Measurements from ENCODE around the gene CSRNP3. TPM values are rescaled to one million over a fixed set of nuclear protein-coding genes. Genes with fewer than 3 reads are reported as not detected.
A peak's percentile ranks its signal among the peaks of the same experiment; 100 is the strongest.

Gene CSRNP3
- total RNA-seq, 1 experiment from 2014 or later: 39.5 TPM

- TF ChIP-seq EZH2 (IDR thresholded peaks at IDR 0.05; ENCODE audit: borderline replicate concordance, low read depth, low read length, poor library complexity, severe bottlenecking): no peak
- TF ChIP-seq CTCF (conservative IDR thresholded peaks at IDR 0.05; ENCODE audit: low read depth, low read length): no peak
- BruUV-seq (replicated peaks): no TSS peak
- ChIA-PET CTCF (no interaction called here), POLR2A (ENCODE audit: low non-redundant PET) (no interaction called here)
- Histone ChIP-seq H3K36me3 (ENCODE audit: insufficient read depth, low read length, poor library complexity, severe bottlenecking) (no peaks in the 10 kb centered on the region), H3K9me3 (ENCODE audit: low read depth, low read length, poor library complexity, severe bottlenecking) (no peaks in the 10 kb centered on the region), H3K4me3 (ENCODE audit: low read depth, low read length, poor library complexity, severe bottlenecking) (no peak overlapping the region), H3K4me1 (ENCODE audit: insufficient read depth, low read length, poor library complexity, severe bottlenecking) (peaks cover 64% of the 10 kb centered on the region), H3K27ac (ENCODE audit: low read depth, low read length, poor library complexity, severe bottlenecking) (peak overlapping the region; percentile 19), H3K27me3 (replicated peaks; ENCODE audit: insufficient read depth, low read depth, low read length, poor library complexity) (no peaks in the 10 kb centered on the region)
- intact Hi-C loops (cut with micrococcal nuclease; ENCODE audit: unreplicated experiment): no loop called here
- no peak for DNase-seq (ENCODE audit: low spot score)
These were observed 92.7 kb downstream of the CSRNP3 start for GRCh38 chr2:165562233-165562632.

- Histone ChIP-seq H3K27ac (ENCODE audit: low read depth, low read length, poor library complexity, severe bottlenecking) (no peak overlapping the region), H3K27me3 (replicated peaks; ENCODE audit: insufficient read depth, low read depth, low read length, poor library complexity) (no peaks in the 10 kb centered on the region), H3K9me3 (ENCODE audit: low read depth, low read length, poor library complexity, severe bottlenecking) (no peaks in the 10 kb centered on the region), H3K36me3 (ENCODE audit: insufficient read depth, low read length, poor library complexity, severe bottlenecking) (no peaks in the 10 kb centered on the region), H3K4me3 (ENCODE audit: low read depth, low read length, poor library complexity, severe bottlenecking) (no peak overlapping the region), H3K4me1 (ENCODE audit: insufficient read depth, low read length, poor library complexity, severe bottlenecking) (peaks cover 77% of the 10 kb centered on the region)
- ChIA-PET POLR2A (ENCODE audit: low non-redundant PET) (interaction anchor here (0.6 kb wide), 1 partner anchor 162 kb away, joined by 3 read pairs; no protein-coding TSS in a partner anchor), CTCF (interaction anchor here (0.8 to 1.1 kb wide), 2 partner anchors 21 to 161 kb away, joined by 3 read pairs; no protein-coding TSS in a partner anchor)
- TF ChIP-seq CTCF (conservative IDR thresholded peaks at IDR 0.05; ENCODE audit: low read depth, low read length): peak; percentile 54
- TF ChIP-seq EZH2 (IDR thresholded peaks at IDR 0.05; ENCODE audit: borderline replicate concordance, low read depth, low read length, poor library complexity, severe bottlenecking): no peak
- no TSS peak for BruUV-seq (replicated peaks)
- intact Hi-C loops (cut with micrococcal nuclease; ENCODE audit: unreplicated experiment): no loop called here
- peak; percentile 59 for DNase-seq (ENCODE audit: low spot score)
These were observed 94.1 kb downstream of the CSRNP3 start for GRCh38 chr2:165563468-165564225.

- POLR2A ChIA-PET (ENCODE audit: low non-redundant PET): no interaction called here
- no peak for DNase-seq (ENCODE audit: low spot score)
- intact Hi-C loops (cut with micrococcal nuclease; ENCODE audit: unreplicated experiment): no loop called here
- CTCF ChIA-PET: no interaction called here
- Histone ChIP-seq H3K27ac (ENCODE audit: low read depth, low read length, poor library complexity, severe bottlenecking) (peak overlapping the region; percentile 45), H3K36me3 (ENCODE audit: insufficient read depth, low read length, poor library complexity, severe bottlenecking) (no peaks in the 10 kb centered on the region), H3K27me3 (replicated peaks; ENCODE audit: insufficient read depth, low read depth, low read length, poor library complexity) (no peaks in the 10 kb centered on the region), H3K9me3 (ENCODE audit: low read depth, low read length, poor library complexity, severe bottlenecking) (no peaks in the 10 kb centered on the region), H3K4me3 (ENCODE audit: low read depth, low read length, poor library complexity, severe bottlenecking) (no peak overlapping the region), H3K4me1 (ENCODE audit: insufficient read depth, low read length, poor library complexity, severe bottlenecking) (peaks cover 94% of the 10 kb centered on the region)
- BruUV-seq (replicated peaks): no TSS peak
- TF ChIP-seq CTCF (conservative IDR thresholded peaks at IDR 0.05; ENCODE audit: low read depth, low read length): no peak
- TF ChIP-seq EZH2 (IDR thresholded peaks at IDR 0.05; ENCODE audit: borderline replicate concordance, low read depth, low read length, poor library complexity, severe bottlenecking): no peak
These were observed 96.5 kb downstream of the CSRNP3 start for GRCh38 chr2:165566008-165566407.
